GM19397 (cell line): Measurements from ENCODE around the gene PPCS.
"Not testable (repeated sequence)": the region's sequence is repeated elsewhere in the genome, so short reads cannot be mapped to it uniquely, and the experiment has no call there.

Experiments used
- ATAC-seq: cut with Tn5 transposase; IDR thresholded peaks from one replicate; pipeline ENCODE4 v1.9.1; 2021; ENCODE audit warnings: mild to moderate bottlenecking, moderate library complexity; ENCODE audit not compliant: unreplicated experiment

PPCS gene

DNA sequence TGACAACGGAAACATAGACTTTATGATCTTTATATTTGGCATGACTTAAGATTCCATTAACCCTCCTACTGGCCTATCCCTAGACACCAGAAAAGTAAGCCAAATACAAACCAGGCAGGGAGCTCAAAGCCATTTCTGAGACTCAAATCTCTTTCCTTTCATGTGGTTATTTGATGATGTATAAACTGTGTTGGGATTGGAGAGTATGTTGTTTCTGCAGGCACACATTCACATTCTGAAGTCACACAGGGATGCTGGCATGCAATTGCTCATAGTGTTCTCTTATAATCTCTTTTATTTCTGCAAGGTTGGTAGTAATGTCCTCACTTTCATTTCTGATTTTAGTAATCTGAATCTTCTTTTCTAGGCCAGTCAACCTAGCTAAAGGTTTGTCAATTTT, 6.3 kb upstream of the PPCS start:
- ATAC-seq, result no peak

DNA sequence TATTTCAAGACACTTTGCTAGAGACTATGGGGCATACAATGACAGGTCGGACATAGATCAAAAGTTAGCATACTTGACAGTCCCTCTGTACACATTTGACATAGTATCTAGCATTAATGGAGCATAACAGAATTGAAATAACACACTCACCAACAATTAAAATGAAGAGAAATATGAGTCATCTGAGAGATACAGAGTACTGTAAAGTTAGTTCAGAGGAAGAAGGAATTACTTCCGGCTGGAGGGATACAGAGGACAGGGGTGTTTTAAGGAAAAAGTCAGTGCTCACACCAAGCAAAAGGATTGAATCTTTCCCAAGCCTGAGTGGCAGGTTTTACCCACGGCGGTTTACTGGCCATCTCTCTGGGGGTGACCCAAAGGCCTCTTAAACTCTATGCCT, 3.0 kb upstream of the PPCS start:
- ATAC-seq, result no peak

DNA sequence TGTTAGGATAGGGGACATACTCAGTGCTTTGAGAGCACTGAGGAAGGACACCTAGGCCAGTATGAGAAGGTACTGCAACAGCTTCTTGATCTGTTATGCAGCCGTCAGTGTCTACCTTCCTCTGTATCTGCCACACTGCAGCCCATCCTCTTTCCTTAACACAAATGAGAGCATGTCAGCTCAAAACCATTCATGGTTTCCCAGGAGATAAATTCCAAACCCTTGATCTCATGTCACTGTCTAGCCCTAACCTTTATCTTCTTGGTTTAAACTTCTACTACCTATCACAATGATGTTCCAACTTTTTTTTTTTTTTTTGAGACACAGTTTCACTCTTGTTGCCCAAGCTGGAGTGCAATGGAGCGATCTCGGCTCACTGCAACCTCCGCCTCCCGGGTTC, 1.9 kb upstream of the PPCS start:
- no peak for ATAC-seq

DNA sequence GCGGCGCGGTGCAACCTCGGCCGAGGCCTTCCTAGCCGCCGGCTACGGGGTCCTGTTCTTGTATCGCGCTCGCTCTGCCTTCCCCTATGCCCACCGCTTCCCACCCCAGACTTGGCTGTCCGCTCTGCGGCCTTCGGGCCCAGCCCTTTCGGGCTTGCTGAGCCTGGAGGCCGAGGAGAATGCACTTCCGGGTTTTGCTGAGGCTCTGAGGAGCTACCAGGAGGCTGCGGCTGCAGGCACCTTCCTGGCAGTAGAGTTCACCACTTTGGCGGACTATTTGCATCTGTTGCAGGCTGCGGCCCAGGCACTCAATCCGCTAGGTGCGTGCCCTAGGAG, 379 bp downstream of the PPCS start:
- peak; percentile 50 for ATAC-seq

DNA sequence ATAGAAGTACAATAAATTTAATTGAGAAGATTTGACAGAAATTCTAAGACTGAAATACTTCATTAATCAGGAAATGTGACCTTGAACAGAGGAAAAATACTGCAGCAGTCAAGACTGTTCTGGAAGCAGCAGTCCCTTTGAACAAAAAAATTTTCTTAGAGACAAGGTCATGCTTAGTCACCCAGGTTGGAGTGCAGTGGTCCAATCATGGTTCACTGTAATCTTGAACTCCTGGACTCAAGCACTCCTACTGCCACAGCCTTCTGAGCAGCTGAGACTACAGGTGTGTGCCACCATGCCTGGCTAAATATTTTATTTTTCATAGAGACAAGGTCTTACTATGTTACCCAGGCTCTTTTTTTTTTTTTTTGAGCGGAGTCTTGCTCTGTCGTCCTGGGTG, 4.9 kb downstream of the PPCS start:
- ATAC-seq, result no peak

DNA sequence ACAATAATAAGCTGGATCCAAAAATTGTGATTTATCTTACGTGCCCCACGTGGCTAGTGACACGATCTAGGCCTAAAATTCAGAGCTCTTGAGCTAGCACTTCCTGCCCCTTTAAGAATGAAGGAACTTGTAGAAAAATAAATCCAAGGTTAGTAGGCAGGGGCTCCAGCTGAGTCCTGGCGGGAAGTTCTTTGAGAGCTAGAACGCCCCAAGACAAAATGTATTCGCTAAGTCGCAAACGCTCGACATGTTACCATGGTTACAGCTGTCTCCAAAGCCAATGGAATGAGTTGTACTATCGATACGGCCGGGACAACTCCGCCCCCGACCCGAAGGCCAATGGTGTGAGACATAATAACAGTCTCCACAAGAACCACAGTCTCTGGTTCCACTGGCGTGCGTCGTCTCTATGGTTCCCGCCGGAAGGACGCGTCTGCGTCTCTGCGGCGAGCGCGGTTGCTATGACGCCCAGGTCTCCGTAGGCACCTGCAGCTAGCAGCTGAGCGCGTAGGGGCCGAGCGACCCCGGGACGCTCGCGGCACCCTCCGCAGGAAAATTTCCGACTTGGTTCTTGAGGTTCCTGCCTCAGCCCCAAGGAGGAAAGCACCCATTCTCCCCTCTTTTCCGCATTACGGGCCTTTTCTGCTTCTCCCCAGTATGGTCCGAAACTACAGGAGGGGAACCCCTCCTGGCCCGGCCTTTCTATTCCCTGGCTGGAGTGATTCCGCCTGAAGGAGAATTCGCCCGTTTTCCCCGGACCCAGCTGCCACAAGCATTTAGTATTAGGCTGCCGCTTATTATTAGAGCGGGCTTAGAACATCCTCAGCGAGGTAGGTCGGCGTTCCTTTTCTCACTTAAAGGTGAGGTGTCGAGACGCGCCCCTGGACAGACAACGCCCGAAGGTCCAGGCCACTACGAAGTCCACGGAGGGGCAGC, 6.8 kb downstream of the PPCS start, which contains the start of gene CCDC30:
Gene CCDC30, plus strand, starts transcription at position 459 of the 936 bp plus-strand sequence. CDS start 17,266 bp downstream, outside the sequence.
- ATAC-seq, result peak; percentile 99

DNA sequence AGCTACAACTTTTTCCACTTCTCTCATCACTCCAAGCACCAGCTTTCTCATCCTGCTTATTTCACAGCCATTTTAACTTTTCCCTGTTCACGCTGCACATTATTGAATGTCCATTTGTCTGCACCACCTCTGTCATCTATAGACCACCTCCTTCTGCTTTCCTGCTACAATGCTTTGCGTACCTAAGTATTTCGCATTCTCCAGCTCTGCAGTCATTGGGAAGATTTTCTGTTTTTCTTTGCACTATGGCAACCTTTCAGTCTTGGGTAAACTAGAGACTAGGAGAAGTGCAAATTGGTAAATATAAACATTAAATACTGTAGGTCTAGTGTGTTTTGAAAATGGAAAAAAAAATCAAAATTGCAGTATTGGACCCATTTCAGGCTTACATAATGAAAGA, 7.6 kb downstream of the PPCS start:
- ATAC-seq, result no peak

DNA sequence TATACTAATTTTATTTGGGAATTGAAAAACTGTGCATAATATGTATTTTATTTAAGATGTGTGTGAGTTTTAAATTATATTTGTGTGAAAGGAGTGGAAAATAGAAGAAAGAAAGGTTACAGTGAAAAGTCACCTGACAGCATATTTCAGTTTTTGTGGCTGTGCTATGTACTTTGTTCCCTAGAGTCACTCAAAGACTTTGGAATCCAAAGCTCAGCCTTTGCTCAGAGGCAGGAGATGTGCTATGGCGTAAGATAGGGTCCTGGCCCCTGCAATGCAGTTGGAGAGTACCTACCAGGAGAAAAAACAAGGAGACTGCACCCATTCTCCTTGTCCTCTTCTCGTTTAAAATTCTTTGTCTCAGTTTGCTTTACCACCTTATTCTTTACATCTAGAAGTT, 9.7 kb downstream of the PPCS start:
- no peak for ATAC-seq

DNA sequence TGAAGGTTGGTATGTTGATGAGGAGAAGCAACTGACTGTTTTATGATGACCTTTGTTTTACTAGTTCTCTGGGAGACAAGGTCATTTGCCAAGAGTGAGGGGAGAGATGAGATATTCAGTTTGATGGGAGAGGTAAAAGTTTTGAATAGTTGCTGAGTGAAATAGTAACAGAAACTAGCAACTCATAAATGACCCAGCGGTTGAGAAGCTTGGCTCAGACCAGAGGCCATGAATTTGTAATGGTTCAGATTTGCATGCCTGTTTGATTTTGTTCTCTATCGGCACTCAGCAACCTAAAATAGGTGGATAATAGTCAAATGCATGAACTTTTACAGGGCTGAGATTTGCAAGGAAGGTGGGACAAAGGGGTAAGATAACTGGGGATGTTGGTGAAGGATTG, 13.4 kb downstream of the PPCS start:
- no peak for ATAC-seq

DNA sequence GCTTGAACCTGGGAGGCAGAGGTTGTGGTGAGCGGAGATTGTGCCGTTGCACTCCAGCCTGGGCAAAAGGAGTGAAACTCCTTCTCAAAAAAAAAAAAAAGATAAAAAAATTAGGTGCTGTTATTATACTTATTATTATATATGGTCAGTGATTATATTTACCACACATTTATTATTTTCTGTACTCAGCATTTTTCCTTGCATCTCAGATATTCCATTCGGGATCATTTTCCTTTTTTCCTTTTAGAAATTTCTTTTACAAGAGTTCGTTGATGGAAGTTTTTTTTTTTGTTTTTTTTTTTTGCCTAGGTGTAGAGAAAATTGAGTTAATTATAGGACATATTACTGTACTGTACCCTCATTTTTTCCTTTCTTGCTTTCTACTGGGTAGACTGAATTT, 20.3 kb downstream of the PPCS start:
- ATAC-seq, result no peak

DNA sequence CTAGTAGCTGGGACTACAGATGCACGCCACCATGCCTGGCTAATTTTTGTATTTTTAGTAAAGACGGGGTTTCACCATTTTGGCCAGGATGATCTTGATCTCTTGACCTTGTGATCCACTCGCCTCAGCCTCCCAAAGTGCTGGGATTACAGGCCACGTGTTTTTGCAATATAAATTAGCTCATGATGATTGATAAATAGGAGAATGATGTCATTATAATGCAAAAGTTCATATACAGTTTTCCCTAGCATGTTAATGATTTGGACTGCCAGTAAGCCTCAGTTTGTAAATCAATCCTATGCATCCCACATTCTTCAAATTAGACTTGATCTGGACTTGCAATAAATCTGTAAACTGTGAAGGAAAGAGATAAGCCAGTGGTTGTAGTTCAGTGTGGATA, 21.0 kb downstream of the PPCS start:
- ATAC-seq, result not testable (repeated sequence)

DNA sequence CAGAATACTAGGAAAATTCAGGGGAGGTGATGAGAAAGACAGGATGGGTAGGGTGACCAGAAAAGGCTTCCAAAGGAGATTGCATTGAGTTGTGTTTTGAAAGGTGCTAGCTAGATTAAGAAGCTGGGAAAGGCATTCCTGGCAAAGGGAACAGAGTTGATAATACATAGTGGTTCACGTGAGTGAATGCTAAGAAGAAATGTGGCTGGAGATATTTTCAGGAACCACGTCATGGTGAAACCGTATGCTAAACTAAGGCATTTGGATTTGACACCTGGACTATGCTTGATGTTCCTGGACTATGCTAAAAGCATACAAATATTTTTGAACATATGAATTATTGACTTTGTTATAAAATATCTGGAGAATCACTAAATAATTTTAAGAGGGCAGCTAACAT, 21.4 kb downstream of the PPCS start:
- ATAC-seq, result no peak

DNA sequence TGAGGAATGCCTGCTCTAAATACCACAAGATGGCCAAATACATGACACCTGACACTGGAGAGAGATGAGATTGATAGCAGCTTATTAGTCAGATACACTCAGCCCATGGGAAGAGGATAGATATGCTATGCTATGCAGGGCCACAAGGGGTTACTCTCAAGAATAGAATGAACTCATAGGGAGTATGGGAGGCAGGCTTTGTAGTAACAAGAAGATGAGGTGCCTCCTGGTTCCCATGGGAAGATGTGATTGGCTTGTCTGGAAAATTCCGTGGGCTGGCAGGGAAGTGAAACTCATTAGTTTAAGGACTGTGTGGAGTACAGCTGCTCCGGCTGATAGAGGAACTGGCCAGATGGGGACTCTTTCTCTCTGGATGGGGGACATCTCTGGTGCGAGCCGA, 23.3 kb downstream of the PPCS start:
- ATAC-seq, result no peak

DNA sequence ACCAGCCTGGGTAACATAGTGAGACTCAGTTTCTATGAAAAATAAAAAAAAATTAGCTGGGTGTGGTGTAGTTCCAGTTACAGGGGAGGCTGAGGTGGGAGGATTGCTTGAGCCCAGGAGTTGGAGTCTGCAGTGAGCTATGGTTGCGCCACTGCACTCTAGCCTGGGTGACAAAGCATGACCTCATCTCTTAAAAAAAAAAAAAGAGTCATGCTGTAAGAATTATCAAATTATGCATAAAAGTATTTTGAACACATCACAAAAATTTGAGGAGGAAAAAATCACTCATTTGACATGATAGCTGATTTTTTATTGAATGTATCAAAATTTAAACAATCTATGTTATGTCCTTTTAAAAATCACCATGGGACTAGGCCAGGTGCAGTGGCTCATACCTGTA, 24.6 kb downstream of the PPCS start:
- no peak for ATAC-seq

DNA sequence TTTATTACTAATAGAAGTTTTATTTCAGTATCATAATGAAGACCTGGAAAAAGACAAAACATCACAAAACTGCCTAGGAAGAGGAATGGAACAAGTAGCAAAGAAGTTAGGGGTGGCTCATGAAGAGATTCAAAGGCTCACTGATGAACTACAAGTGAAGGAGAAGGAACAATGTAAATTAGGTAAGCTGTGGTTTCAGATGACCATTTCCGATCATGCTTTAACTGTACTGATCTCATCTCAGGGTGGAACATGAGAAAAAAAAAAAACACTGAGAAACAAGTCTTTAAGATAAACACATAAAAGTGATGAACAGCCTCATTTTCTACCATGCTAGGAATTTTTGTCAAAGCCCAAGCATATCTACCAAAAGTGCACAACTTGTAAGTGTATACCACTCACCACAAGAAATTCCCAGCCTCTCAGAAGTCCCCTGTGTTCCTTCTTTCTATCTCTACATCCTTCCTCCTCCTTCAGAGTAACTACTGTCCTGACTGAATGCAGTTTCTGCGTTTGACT, 26.4 kb downstream of the PPCS start:
- no peak for ATAC-seq

DNA sequence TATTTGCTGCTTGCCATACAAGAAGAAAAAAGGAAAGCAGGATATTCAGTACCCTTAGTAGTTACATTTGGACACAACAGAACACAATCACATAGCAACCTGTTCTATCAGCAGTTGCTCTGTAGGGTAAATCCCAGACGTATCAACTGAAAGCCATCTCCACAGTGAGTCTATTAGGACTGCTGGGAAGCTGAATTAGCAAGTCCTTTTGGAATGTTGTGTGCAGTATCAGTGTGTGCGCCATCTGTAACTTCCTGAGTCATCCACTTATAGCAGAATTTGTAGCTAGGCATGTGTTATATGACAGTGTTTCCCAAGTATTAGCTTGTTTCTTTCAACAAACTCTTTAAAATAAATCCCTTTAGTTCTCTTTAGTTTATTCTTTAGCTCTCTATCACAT, 28.0 kb downstream of the PPCS start:
- ATAC-seq, result no peak

DNA sequence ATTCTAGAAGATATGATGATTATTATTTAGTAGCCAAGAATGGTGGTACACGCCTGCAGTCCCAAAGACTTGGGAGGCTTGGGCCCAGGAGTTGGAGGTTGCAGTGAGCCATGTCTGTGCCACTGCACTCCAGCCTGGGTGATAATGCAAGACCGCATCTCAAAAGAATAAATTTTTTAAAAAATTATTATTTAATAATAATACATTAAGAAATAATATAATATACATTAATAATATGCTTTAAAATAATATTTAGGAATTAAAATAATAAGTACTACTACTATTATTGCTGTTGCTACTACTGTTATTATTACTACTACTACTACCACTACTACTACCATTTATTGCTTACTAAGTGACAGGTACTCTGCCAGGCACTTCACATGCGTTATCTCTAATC, 33.9 kb downstream of the PPCS start:
- ATAC-seq, result no peak

DNA sequence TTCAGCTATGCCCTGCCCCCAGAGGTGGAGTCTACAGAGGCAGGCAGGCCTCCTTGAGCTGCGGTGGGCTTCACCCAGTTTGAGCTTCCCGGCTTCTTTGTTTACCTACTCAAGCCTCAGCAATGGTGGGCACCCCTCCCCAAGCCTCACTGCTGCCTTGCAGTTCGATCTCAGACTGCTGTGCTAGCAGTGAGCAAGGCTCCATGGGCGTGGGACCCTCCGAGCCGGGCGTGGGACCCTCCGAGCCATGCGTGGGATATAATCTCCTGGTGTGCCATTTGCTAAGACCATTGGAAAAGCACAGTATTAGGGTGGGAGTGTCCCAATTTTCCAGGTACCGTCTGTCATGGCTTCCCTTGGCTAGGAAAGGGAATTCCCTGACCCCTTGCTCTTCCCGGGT, 45.7 kb downstream of the PPCS start:
- ATAC-seq, result not testable (repeated sequence)

DNA sequence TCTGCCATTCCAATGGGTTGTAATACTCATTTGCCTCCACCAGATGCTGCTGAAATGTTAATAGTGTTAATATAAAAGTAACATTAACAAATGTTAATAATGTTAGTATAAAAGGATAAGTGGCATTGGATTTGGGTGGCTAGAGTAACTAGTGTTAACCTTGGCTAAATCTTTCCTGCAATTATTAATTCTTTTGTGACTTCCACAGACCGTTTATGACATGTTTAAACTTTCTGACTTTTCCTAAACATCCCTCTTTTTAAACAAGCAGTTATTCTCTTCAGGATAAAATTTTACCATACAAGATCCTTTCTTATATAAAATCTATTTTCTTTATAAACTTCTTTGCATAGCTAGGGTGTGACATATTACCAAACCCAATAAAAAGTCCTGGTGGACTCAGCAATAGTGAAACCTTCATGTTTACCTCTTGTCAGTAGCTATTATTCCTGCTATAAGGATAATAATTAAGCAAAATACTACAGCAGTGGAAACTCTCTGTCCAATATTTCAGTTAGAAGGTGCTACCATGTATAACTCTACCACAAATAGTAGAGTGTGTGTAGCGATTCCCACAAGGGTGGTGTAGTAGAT, 48.3 kb downstream of the PPCS start:
- no peak for ATAC-seq

DNA sequence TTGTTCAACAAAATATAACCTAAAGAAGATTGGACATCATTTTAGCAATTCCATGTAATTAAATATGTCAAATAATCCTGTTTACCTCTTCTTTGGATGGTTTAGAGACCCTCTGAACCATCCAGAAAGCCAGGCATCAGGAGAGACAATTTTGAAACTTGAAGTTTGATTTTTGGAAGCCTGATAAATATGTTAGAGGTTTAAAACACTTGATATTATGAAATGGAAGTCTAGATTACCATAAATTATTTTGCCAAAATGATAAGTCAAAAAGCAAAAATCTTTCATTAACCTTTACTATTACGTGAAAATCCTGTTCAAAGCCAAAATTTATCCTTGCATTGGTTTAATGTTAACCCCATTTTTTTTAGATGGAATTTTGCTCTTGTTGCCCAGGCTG, 50.2 kb downstream of the PPCS start:
- no peak for ATAC-seq
